Activated naive CD4-positive, alpha-beta T cell treated with anti-CD3 and anti-CD28 coated beads, Interleukin-2, amount 50 U/mL, for 16 hours (primary cell): Measurements from ENCODE around the gene CDH5.
"Not testable (repeated sequence)": the region's sequence is repeated elsewhere in the genome, so short reads cannot be mapped to it uniquely, and the experiment has no call there.

Experiments
- DNase-seq: peaks from one replicate; pipeline ENCODE4 v3.0.0-alpha.2; 2020

Gene CDH5

GRCh38 chr16:66366433-66367299 lies at the start of gene CDH5:
TSS of gene CDH5 (plus strand) at chr16:66366691. CDS start at chr16:66379338, 12,647 bp downstream.
- no peak for DNase-seq

GRCh38 chr16:66318505-66318904 lies 48.0 kb upstream of the CDH5 start:
- no peak for DNase-seq

- DNase-seq: no peak
Observed at GRCh38 chr16:66320774-66321173, 45.7 kb upstream of the CDH5 start.

GRCh38 chr16:66322174-66322573 lies 44.3 kb upstream of the CDH5 start:
- no peak for DNase-seq

- DNase-seq: no peak
Observed at GRCh38 chr16:66324815-66325515, 41.5 kb upstream of the CDH5 start.

- DNase-seq: no peak
Observed at GRCh38 chr16:66325717-66326376, 40.6 kb upstream of the CDH5 start.

GRCh38 chr16:66326991-66327513 lies 39.4 kb upstream of the CDH5 start:
- no peak for DNase-seq

GRCh38 chr16:66328282-66328681 lies 38.2 kb upstream of the CDH5 start:
- DNase-seq: no peak

GRCh38 chr16:66331464-66331863 lies 35.0 kb upstream of the CDH5 start:
- DNase-seq: not testable (repeated sequence)

GRCh38 chr16:66332634-66333610 lies 33.6 kb upstream of the CDH5 start:
- no peak for DNase-seq

- DNase-seq: no peak
Observed at GRCh38 chr16:66334853-66335574, 31.5 kb upstream of the CDH5 start.

- DNase-seq: no peak
Observed at GRCh38 chr16:66335704-66336329, 30.7 kb upstream of the CDH5 start.

- DNase-seq: no peak
Observed at GRCh38 chr16:66337463-66338188, 28.9 kb upstream of the CDH5 start.

GRCh38 chr16:66342294-66342900 lies 24.1 kb upstream of the CDH5 start:
- peak; percentile 18 for DNase-seq

- no peak for DNase-seq
Observed at GRCh38 chr16:66344533-66345145, 21.9 kb upstream of the CDH5 start.

- no peak for DNase-seq
Observed at GRCh38 chr16:66346221-66346620, 20.3 kb upstream of the CDH5 start.

GRCh38 chr16:66352304-66352703 lies 14.2 kb upstream of the CDH5 start:
- DNase-seq: no peak

GRCh38 chr16:66353055-66353454 lies 13.4 kb upstream of the CDH5 start:
- no peak for DNase-seq
